Naive thymus-derived CD4-positive, alpha-beta T cell (primary cell): ENCODE results near the gene DNAJC4. TPM values are rescaled to one million over a fixed set of nuclear protein-coding genes. Genes with fewer than 3 reads are reported as not detected.

Experiments used
- ATAC-seq: fragments of 150-1000 bp; cut with Tn5 transposase; 2 replicates; pipeline ENCODE4 v1.10.0; 2021; ENCODE audit warnings: mild to moderate bottlenecking, moderate library complexity
- CTCF ChIA-PET: fragments of 350-600 bp; sonication (Branson Sonifier 250); formaldehyde crosslinking; loops from one replicate; lab custom pipeline; 2021; ENCODE audit warnings: antibody characterized with exemption; lab: Charles Lee
- POLR2A ChIA-PET: fragments of 350-600 bp; sonication (Branson Sonifier 250); formaldehyde crosslinking; loops from one replicate; lab custom pipeline; 2021; ENCODE audit warnings: antibody characterized with exemption, inconsistent platforms; lab: Charles Lee
- DNase-seq, 9 donors: peaks; one replicate each; pipeline versions ENCODE4 v3.0.0 to v3.0.0-alpha.2; 2020 to 2022; ENCODE audit warnings: mixed read lengths in 1 of 9
- H3K27ac ChIP-seq: one replicate; pipeline ENCODE4 v1.7.0; 2013; ENCODE audit warnings: mild to moderate bottlenecking, low read depth, low read length, moderate library complexity
- H3K27me3 ChIP-seq, 2 donors: one replicate each; pipeline ENCODE4 v1.7.0; 2013; ENCODE audit warnings: low read length in 2 of 2, mild to moderate bottlenecking in 2 of 2, moderate library complexity in 2 of 2; ENCODE audit not compliant: control insufficient read depth in 2 of 2, insufficient read depth in 2 of 2
- H3K36me3 ChIP-seq, 3 experiments: 1 replicate in 2 of 3; 2 replicates in 1 of 3; pipeline ENCODE4 v1.7.0; 2013; ENCODE audit warnings: low read length in 3 of 3, mild to moderate bottlenecking in 3 of 3, moderate library complexity in 1 of 3; ENCODE audit not compliant: insufficient read depth in 3 of 3, control insufficient read depth in 2 of 3
- H3K4me1 ChIP-seq, 2 donors: one replicate each; pipeline ENCODE4 v1.7.0; 2013; ENCODE audit warnings: low read length in 2 of 2, mild to moderate bottlenecking in 2 of 2, moderate library complexity in 1 of 2; ENCODE audit not compliant: control insufficient read depth in 2 of 2, insufficient read depth in 2 of 2
- H3K4me3 ChIP-seq: 2 replicates; pipeline ENCODE4 v1.7.0; 2013; ENCODE audit warnings: mild to moderate bottlenecking, low read length
- H3K9me3 ChIP-seq, 3 experiments: 1 replicate in 2 of 3; 2 replicates in 1 of 3; pipeline ENCODE4 v1.7.0; 2013; ENCODE audit warnings: low read length in 3 of 3; ENCODE audit not compliant: control insufficient read depth in 2 of 3
- H3K27ac Mint-ChIP-seq, 9 donors: one replicate each; pipeline ENCODE4 v1.8.0; 2020 to 2022; ENCODE audit warnings: mixed read lengths in 9 of 9, mild to moderate bottlenecking in 8 of 9, moderate library complexity in 5 of 9, inconsistent platforms in 2 of 9
- H3K27me3 Mint-ChIP-seq, 5 donors: one replicate each; pipeline ENCODE4 v1.8.0; 2021 to 2022; ENCODE audit warnings: mixed read lengths in 5 of 5, mild to moderate bottlenecking in 1 of 5
- H3K36me3 Mint-ChIP-seq, 5 donors: one replicate each; pipeline ENCODE4 v1.8.0; 2020 to 2022; ENCODE audit warnings: mixed read lengths in 5 of 5, mild to moderate bottlenecking in 3 of 5, inconsistent platforms in 1 of 5
- H3K4me1 Mint-ChIP-seq, 7 donors: one replicate each; pipeline ENCODE4 v1.8.0; 2020 to 2022; ENCODE audit warnings: mixed read lengths in 7 of 7, mild to moderate bottlenecking in 3 of 7, inconsistent platforms in 1 of 7
- H3K4me3 Mint-ChIP-seq, 10 donors: one replicate each; pipeline ENCODE4 v1.8.0; 2020 to 2022; ENCODE audit warnings: mild to moderate bottlenecking in 10 of 10, mixed read lengths in 10 of 10, moderate library complexity in 6 of 10, inconsistent platforms in 2 of 10
- H3K9me3 Mint-ChIP-seq, 11 donors: one replicate each; pipeline ENCODE4 v1.8.0; 2020 to 2022; ENCODE audit warnings: mixed read lengths in 11 of 11, mild to moderate bottlenecking in 4 of 11, inconsistent platforms in 1 of 11, moderate library complexity in 1 of 11
- intact Hi-C, 2 donors: fragments of 100-400 bp; cut with micrococcal nuclease; formaldehyde crosslinking; loops; one replicate each; pipeline ENCODE4 v1.15.1; 2023
- polyA plus RNA-seq, 2 donors: library from polyadenylated mRNA; unstranded; fragments of 300-500 nt; fragmentation: Illumina TruSeq; gene quantifications; one replicate each; pipeline ENCODE4 v1.2.3, GENCODE V29; 2021
- total RNA-seq, 6 experiments: library from RNA in 5 of 6; stranded (reverse) in 5 of 6; gene quantifications; 1 replicate in 5 of 6; 2 replicates in 1 of 6; pipeline ENCODE4 v1.2.3 and lab custom pipeline; 2021 to 2026

DNAJC4 gene
- total and polyA plus RNA-seq, 7 experiments from 2014 or later = 24.3 to 61.7 (median 39.9) TPM

- H3K27ac Mint-ChIP-seq = peak overlapping the region in 1 of 9 donors; percentile 83
- no peak overlapping the region for H3K4me3 Mint-ChIP-seq
- intact Hi-C loops = no loop called here
- H3K27me3 Mint-ChIP-seq = no peaks in the 10 kb centered on the region
- Histone ChIP-seq H3K9me3 (no peaks in the 10 kb centered on the region), H3K27me3 (no peaks in the 10 kb centered on the region), H3K4me3 (no peak overlapping the region), H3K36me3 (peaks cover 0 to 7% (median 0%) of the 10 kb centered on the region in 3 experiments), H3K27ac (no peak overlapping the region), H3K4me1 (peaks cover 8 to 10% of the 10 kb centered on the region in 2 donors)
- ChIA-PET CTCF (no interaction called here), POLR2A (interaction anchor here (7.0 kb wide), 1 partner anchor 19 kb away, joined by 154 read pairs; the partner anchor contains the start of genes FKBP2, PLCB3 and PPP1R14B)
- ATAC-seq = no peak
- peaks cover 0 to 8% (median 0%) of the 10 kb centered on the region in 5 donors for H3K36me3 Mint-ChIP-seq
- peaks cover 8 to 23% (median 18%) of the 10 kb centered on the region in 7 donors for H3K4me1 Mint-ChIP-seq
- H3K9me3 Mint-ChIP-seq = peaks cover 0 to 4% (median 0%) of the 10 kb centered on the region in 11 donors
- no peak for DNase-seq
Measured at GRCh38 chr11:64265176-64266160, 35.1 kb downstream of the DNAJC4 start.

- Histone ChIP-seq H3K9me3 (no peaks in the 10 kb centered on the region), H3K4me1 (peaks cover 8 to 10% of the 10 kb centered on the region in 2 donors), H3K36me3 (peaks cover 0 to 8% (median 0%) of the 10 kb centered on the region in 3 experiments), H3K4me3 (no peak overlapping the region), H3K27me3 (no peaks in the 10 kb centered on the region), H3K27ac (no peak overlapping the region)
- Mint-ChIP-seq H3K36me3 (peaks cover 0 to 8% (median 0%) of the 10 kb centered on the region in 5 donors), H3K27ac (peak overlapping the region in 1 of 9 donors; percentile 9), H3K27me3 (no peaks in the 10 kb centered on the region), H3K9me3 (peaks cover 0 to 11% (median 0%) of the 10 kb centered on the region in 11 donors), H3K4me1 (peaks cover 8 to 23% (median 19%) of the 10 kb centered on the region in 7 donors), H3K4me3 (no peak overlapping the region)
- ChIA-PET POLR2A (interaction anchor here (7.0 kb wide), 1 partner anchor 20 kb away, joined by 154 read pairs; the partner anchor contains the start of genes FKBP2, PLCB3 and PPP1R14B), CTCF (no interaction called here)
- intact Hi-C loops = no loop called here
- ATAC-seq (no peak), DNase-seq (no peak)
Measured at GRCh38 chr11:64266339-64266738, 36.0 kb downstream of the DNAJC4 start.

GRCh38 chr11:64267207-64267945, 37.0 kb downstream of the DNAJC4 start:
- Histone ChIP-seq H3K36me3 (peaks cover 0 to 11% (median 0%) of the 10 kb centered on the region in 3 experiments), H3K4me3 (no peak overlapping the region), H3K27ac (peak overlapping the region; percentile 95), H3K9me3 (no peaks in the 10 kb centered on the region), H3K4me1 (peaks cover 8 to 10% of the 10 kb centered on the region in 2 donors), H3K27me3 (no peaks in the 10 kb centered on the region)
- ChIA-PET POLR2A (interaction anchor here (0.6 to 7.0 kb wide), 5 partner anchors 21 to 1622 kb away, joined by 3 to 154 read pairs (median 4); partner anchors contain the start of genes CATSPERZ, ESRRA, FKBP2 and NUDT22), CTCF (interaction anchor here (0.6 to 5.8 kb wide), 2 partner anchors 50 to 62 kb away, joined by 3 to 66 read pairs; partner anchors contain the start of genes FERMT3, PRDX5 and TRMT112)
- ATAC-seq = no peak
- peaks cover 8 to 28% (median 24%) of the 10 kb centered on the region in 7 donors for H3K4me1 Mint-ChIP-seq
- peaks cover 0 to 15% (median 0%) of the 10 kb centered on the region in 11 donors for H3K9me3 Mint-ChIP-seq
- peaks cover 0 to 8% (median 0%) of the 10 kb centered on the region in 5 donors for H3K36me3 Mint-ChIP-seq
- peak overlapping the region in 6 of 9 donors; percentile 36 to 98 (median 87) for H3K27ac Mint-ChIP-seq
- H3K4me3 Mint-ChIP-seq = peak overlapping the region in 4 of 10 donors; percentile 27 to 100 (median 96)
- no peak for DNase-seq
- intact Hi-C loops = no loop called here
- H3K27me3 Mint-ChIP-seq = no peaks in the 10 kb centered on the region

- no peaks in the 10 kb centered on the region for H3K9me3 ChIP-seq
- H3K27me3 Mint-ChIP-seq = no peaks in the 10 kb centered on the region
- H3K4me1 ChIP-seq = peaks cover 8 to 10% of the 10 kb centered on the region in 2 donors
- H3K27ac Mint-ChIP-seq = peak overlapping the region; percentile 70 to 99 (median 96)
- DNase-seq = no peak
- H3K4me1 Mint-ChIP-seq = peaks cover 8 to 29% (median 24%) of the 10 kb centered on the region in 7 donors
- ATAC-seq = no peak
- ChIA-PET CTCF (interaction anchor here (1.1 to 5.8 kb wide), 4 partner anchors 18 to 67 kb away, joined by 5 to 66 read pairs (median 7); partner anchors contain the start of genes FERMT3, PLCB3 and TRMT112), POLR2A (interaction anchor here (0.6 to 7.0 kb wide), 13 partner anchors 13 to 1623 kb away, joined by 3 to 154 read pairs (median 5); partner anchors contain the start of genes BAD, CATSPERZ, ESRRA and FERMT3)
- no peaks in the 10 kb centered on the region for H3K27me3 ChIP-seq
- H3K27ac ChIP-seq = peak overlapping the region; percentile 95
- H3K4me3 ChIP-seq = peak overlapping the region; percentile 91
- H3K4me3 Mint-ChIP-seq = peak overlapping the region; percentile 87 to 100 (median 97)
- peaks cover 0 to 7% (median 0%) of the 10 kb centered on the region in 3 experiments for H3K36me3 ChIP-seq
- H3K36me3 Mint-ChIP-seq = peaks cover 0 to 6% (median 0%) of the 10 kb centered on the region in 5 donors
- intact Hi-C loops = no loop called here
- H3K9me3 Mint-ChIP-seq = peaks cover 0 to 15% (median 0%) of the 10 kb centered on the region in 11 donors
Measured at GRCh38 chr11:64268025-64268892, 37.9 kb downstream of the DNAJC4 start.

DNA sequence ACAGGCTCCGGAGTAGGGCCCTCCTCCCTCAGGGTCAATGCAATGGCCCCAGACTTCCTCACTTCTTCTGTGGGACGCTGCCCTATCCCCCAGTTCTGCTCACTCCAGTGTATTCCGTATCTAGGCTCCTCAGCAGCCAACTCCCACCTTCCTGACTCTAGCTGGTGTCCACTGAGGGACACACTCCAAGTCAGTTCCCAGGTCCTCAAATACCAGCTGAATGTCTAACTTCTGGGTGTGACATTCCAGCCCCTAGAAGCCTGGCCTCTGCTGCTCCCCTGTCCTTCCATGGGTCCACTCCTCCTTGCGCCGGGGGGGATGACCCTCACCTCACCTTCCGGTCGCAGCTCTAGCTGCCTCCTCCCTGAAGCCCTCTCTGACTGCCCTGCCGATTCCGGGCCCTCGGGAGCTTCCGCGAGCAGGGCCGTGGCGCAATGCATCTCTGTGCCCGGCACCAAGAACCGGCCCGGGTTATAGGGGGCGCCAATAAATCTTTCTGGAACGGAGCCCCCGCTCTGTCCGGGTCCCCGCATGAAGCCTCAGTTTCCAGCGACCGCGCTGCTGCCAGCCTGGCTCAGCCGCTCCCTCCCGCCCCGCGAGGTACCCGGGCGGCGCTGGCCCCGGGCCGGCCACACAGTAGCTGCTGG, 38.7 kb downstream of the DNAJC4 start:
- POLR2A ChIA-PET = interaction anchor here (0.7 to 7.0 kb wide), 12 partner anchors 13 to 99 kb away, joined by 3 to 154 read pairs (median 10); partner anchors contain the start of genes BAD, CATSPERZ, ESRRA and FERMT3
- ATAC-seq = no peak

More for the DNA sequence above, 38.7 kb downstream of the DNAJC4 start:
- Mint-ChIP-seq H3K36me3 (peaks cover 0 to 6% (median 0%) of the 10 kb centered on the region in 5 donors), H3K4me3 (peak overlapping the region; percentile 95 to 100 (median 98)), H3K27me3 (no peaks in the 10 kb centered on the region), H3K9me3 (peaks cover 0 to 15% (median 0%) of the 10 kb centered on the region in 11 donors), H3K4me1 (peaks cover 8 to 29% (median 24%) of the 10 kb centered on the region in 7 donors), H3K27ac (peak overlapping the region; percentile 70 to 99 (median 96))
- Histone ChIP-seq H3K27ac (peak overlapping the region; percentile 95), H3K4me3 (peak overlapping the region; percentile 91), H3K27me3 (no peaks in the 10 kb centered on the region), H3K4me1 (peaks cover 8 to 10% of the 10 kb centered on the region in 2 donors), H3K9me3 (no peaks in the 10 kb centered on the region), H3K36me3 (peaks cover 0 to 7% (median 0%) of the 10 kb centered on the region in 3 experiments)
- intact Hi-C loops = loop anchor here (1.0 kb wide), 6 partner anchors 18 to 65 kb away; partner anchors contain the start of genes PLCB3 (in 2 of the 2), DNAJC4 (in 1 of the 2), NUDT22 (in 1 of the 2) and PPP1R14B (in 1 of the 2)
- CTCF ChIA-PET = interaction anchor here (0.5 to 5.8 kb wide), 7 partner anchors 17 to 68 kb away, joined by 3 to 66 read pairs (median 5); partner anchors contain the start of genes FERMT3, PLCB3 and TRMT112
- DNase-seq = peak in 2 of 9 donors; percentile 22 to 63
